GM10248 (cell line): ENCODE measurements around the gene EGR4.
"Not testable (repeated sequence)": the region's sequence is repeated elsewhere in the genome, so short reads cannot be mapped to it uniquely, and the experiment has no call there.

Experiments
- CTCF ChIA-PET: fragments of 300-600 bp; sonication (Branson Sonifier 250); formaldehyde crosslinking; extraction: SDS; loops from one replicate; lab custom pipeline; 2021; ENCODE audit warnings: antibody characterized with exemption; lab: Yijun Ruan, JAX
- POLR2A ChIA-PET: fragments of 350-650 bp; sonication (Branson Sonifier 250); formaldehyde crosslinking; extraction: SDS; loops from one replicate; lab custom pipeline; 2020; ENCODE audit warnings: antibody characterized with exemption; lab: Yijun Ruan, JAX
- DNase-seq: peaks from one replicate; pipeline ENCODE4 v3.0.0; 2012; ENCODE audit errors: extremely low spot score
- CTCF ChIP-seq: IDR thresholded peaks from 2 replicates; pipeline ENCODE4 v1.5.1; 2012; ENCODE audit warnings: mild to moderate bottlenecking, low read depth; ENCODE audit errors: extremely low read depth, missing control alignments, control extremely low read depth

The EGR4 gene

GRCh38 chr2:73266061-73266901 is 27.1 kb downstream of the EGR4 start:
- no peak for TF ChIP-seq CTCF
- ChIA-PET CTCF (no interaction called here), POLR2A (no interaction called here)
- no peak for DNase-seq

GRCh38 chr2:73265298-73266060 is 27.9 kb downstream of the EGR4 start:
- no peak for TF ChIP-seq CTCF
- ChIA-PET POLR2A (no interaction called here), CTCF (no interaction called here)
- no peak for DNase-seq

GRCh38 chr2:73264783-73265182 is 28.6 kb downstream of the EGR4 start:
- DNase-seq: no peak
- CTCF ChIA-PET: no interaction called here
- TF ChIP-seq CTCF: no peak
- POLR2A ChIA-PET: no interaction called here

GRCh38 chr2:73264332-73264606 is 29.1 kb downstream of the EGR4 start:
- ChIA-PET CTCF (interaction anchor here (2.5 kb wide), 1 partner anchor 26 kb away, joined by 11 read pairs; no protein-coding TSS in a partner anchor), POLR2A (no interaction called here)
- no peak for TF ChIP-seq CTCF
- DNase-seq: no peak

- POLR2A ChIA-PET: no interaction called here
- no peak for TF ChIP-seq CTCF
- DNase-seq: no peak
- CTCF ChIA-PET: interaction anchor here (2.2 to 2.5 kb wide), 2 partner anchors 10 to 26 kb away, joined by 4 to 11 read pairs; no protein-coding TSS in a partner anchor
These were observed 29.6 kb downstream of the EGR4 start for GRCh38 chr2:73263540-73264331.

GRCh38 chr2:73262691-73263429 is 30.5 kb downstream of the EGR4 start:
- POLR2A ChIA-PET, DNase-seq: not testable (repeated sequence)
- CTCF ChIA-PET: interaction anchor here (1.6 to 2.5 kb wide), 3 partner anchors 10 to 27 kb away, joined by 4 to 11 read pairs (median 5); no protein-coding TSS in a partner anchor
